NB4 (cell line): ENCODE measurements around the gene YJU2.
"Not testable (repeated sequence)": the region's sequence is repeated elsewhere in the genome, so short reads cannot be mapped to it uniquely, and the experiment has no call there.

ENCODE experiments used
- DNase-seq: peaks from one replicate; pipeline ENCODE4 v3.0.0; 2010; ENCODE audit warnings: low read depth
- H3K4me3 ChIP-seq: one replicate; pipeline ENCODE4 v1.5.1; 2011; ENCODE audit warnings: mild to moderate bottlenecking, low read depth, low read length, moderate library complexity
- MAX ChIP-seq: IDR thresholded peaks from 2 replicates; pipeline ENCODE4 v1.6.1; 2011; ENCODE audit warnings: low read depth, low read length
- MYC ChIP-seq: IDR thresholded peaks from 2 replicates; pipeline ENCODE4 v1.6.1; 2011; ENCODE audit warnings: low read depth, low read length
- POLR2A ChIP-seq: IDR thresholded peaks from 2 replicates; pipeline ENCODE4 v1.6.1; 2011; ENCODE audit warnings: mild to moderate bottlenecking; ENCODE audit not compliant: insufficient read length; ENCODE audit errors: extremely low read depth
- TF ChIP-seq, protein P1 (sequence below): IDR thresholded peaks from one replicate; pipeline ENCODE4 v1.5.1; 2012; ENCODE audit warnings: low read depth, low read length

YJU2 gene

GRCh38 chr19:4233282-4233853 is 13.5 kb upstream of the YJU2 start:
- TF ChIP-seq MAX: no peak
- TF ChIP-seq MYC: no peak
- TF ChIP-seq, protein P1, sequence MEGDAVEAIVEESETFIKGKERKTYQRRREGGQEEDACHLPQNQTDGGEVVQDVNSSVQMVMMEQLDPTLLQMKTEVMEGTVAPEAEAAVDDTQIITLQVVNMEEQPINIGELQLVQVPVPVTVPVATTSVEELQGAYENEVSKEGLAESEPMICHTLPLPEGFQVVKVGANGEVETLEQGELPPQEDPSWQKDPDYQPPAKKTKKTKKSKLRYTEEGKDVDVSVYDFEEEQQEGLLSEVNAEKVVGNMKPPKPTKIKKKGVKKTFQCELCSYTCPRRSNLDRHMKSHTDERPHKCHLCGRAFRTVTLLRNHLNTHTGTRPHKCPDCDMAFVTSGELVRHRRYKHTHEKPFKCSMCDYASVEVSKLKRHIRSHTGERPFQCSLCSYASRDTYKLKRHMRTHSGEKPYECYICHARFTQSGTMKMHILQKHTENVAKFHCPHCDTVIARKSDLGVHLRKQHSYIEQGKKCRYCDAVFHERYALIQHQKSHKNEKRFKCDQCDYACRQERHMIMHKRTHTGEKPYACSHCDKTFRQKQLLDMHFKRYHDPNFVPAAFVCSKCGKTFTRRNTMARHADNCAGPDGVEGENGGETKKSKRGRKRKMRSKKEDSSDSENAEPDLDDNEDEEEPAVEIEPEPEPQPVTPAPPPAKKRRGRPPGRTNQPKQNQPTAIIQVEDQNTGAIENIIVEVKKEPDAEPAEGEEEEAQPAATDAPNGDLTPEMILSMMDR: peak; percentile 73
- DNase-seq: peak; percentile 62
- no peak overlapping the region for H3K4me3 ChIP-seq

DNA sequence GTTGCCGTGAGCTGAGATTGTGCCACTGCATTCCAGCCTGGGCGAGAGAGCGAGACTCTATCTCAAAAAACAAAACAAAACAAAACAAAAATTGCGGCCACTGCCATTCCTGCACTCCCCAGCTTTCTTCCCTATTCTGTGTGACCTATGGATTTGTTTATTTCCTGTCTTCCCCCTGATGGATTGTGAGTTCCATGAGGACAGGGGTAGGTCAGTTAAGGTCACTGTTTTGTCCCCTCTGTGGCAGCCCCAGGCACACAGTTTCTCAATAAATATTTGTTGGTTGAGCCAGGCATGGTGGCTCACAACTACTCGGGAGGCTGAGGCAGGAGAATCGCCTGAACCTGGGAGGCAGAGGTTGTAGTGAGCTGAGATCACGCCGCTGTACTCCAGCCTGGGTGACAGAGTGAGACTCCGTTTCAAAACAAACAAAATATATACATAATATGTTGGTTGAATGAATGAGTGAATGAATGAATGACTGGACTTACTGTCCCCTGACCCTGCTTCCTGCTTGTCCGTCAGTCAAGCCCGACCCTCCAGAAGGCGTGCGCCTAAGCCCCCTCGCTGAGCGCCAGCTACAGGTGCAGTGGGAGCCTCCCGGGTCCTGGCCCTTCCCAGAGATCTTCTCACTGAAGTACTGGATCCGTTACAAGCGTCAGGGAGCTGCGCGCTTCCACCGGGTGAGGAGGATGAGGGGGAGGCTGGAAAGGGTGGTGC is 12.6 kb upstream of the YJU2 start:
- TF ChIP-seq MYC (no peak), MAX (no peak), POLR2A (no peak)
- TF ChIP-seq, protein P1: no peak
- DNase-seq: no peak

DNA sequence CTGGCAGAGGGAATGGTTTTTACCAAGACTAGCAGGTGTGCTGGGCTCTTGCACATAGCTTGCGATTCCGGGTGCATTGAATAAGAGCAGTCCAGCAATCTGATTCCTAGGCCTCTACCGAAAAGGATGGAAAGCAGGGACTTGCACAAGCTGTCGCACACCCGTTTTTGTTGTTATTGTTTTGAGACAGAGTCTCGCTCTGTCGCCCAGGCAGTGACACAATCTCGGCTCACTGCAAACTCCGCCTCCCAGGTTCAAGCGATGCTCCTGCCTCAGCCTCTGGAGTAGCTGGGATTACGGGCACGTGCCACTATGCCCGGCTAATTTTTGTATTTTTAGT is 12.0 kb upstream of the YJU2 start:
- no peak overlapping the region for H3K4me3 ChIP-seq
- DNase-seq: no peak
- TF ChIP-seq MYC (no peak), POLR2A (no peak), MAX (no peak)
- TF ChIP-seq, protein P1: no peak

More for the DNA sequence above, 12.6 kb upstream of the YJU2 start:
- H3K4me3 ChIP-seq: no peak overlapping the region

GRCh38 chr19:4237510-4237909 is 9.4 kb upstream of the YJU2 start:
- DNase-seq, H3K4me3 ChIP-seq: not testable (repeated sequence)

DNA sequence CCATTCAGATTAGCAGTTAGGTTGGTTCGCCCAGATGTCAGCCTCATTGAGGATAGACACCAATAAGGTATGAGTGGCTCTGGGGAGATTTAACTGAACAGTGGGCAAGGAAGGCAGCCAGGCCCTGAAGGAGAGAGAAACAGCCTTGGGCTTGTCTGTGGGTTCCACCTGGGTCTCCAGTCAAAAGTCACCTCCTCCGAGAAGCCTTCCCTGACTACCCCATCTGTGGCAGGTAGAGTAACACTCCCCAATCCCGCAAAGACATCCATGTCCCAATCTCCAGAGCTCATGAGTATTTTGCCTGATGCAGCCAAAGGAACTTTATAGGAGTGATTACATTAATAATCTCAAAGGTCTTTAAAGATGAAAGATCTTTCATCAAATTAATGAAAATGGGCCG is 8.0 kb upstream of the YJU2 start:
- DNase-seq: no peak
- TF ChIP-seq MAX: no peak
- TF ChIP-seq POLR2A: no peak
- TF ChIP-seq, protein P1: no peak
- no peak for TF ChIP-seq MYC

DNA sequence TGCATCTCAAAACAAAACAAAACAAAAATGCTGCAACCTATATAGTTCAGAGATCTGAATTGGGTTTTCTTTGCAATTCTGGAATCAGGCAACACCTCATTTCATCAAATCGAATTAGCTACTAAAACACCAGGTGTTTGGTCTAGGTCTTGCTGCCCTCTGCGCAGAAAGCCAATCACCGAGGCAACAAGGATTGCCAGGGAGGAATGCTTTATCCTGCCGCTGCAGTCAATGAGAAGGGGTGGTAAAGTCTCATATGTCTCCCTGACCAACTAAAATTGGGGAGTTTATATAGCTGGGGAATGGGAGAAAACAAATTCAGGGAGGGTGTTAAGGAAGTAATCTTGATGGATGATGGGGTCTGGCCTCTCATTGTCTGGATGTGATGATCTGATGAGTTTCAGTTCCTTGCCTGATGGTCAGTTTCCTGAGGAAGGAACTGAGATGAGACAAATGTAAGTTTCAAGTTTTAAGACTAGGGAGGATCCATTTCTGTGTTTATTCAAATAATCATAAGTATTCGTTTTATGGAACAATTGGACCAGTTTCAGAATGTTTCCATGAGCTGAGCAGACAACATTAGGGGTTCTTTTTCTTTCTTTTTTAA is 5.0 kb upstream of the YJU2 start:
- DNase-seq: no peak
- H3K4me3 ChIP-seq: no peak overlapping the region
- TF ChIP-seq MYC (no peak), POLR2A (no peak)

More for the DNA sequence above, 8.0 kb upstream of the YJU2 start:
- H3K4me3 ChIP-seq: no peak overlapping the region

GRCh38 chr19:4245938-4246337 is 942 bp upstream of the YJU2 start:
- DNase-seq, H3K4me3 ChIP-seq: not testable (repeated sequence)
